Glutamatergic neuron (in vitro differentiated cells): ENCODE data around the gene RNASEL. TPM values are rescaled to one million over a fixed set of nuclear protein-coding genes. Genes with fewer than 3 reads are reported as not detected.
"Not testable (repeated sequence)": the region's sequence is repeated elsewhere in the genome, so short reads cannot be mapped to it uniquely, and the experiment has no call there.

Experiments
- DNase-seq: peaks from one replicate; pipeline ENCODE4 v3.0.0; 2022
- H3K27ac Mint-ChIP-seq: one replicate; pipeline ENCODE4 v1.8.0; 2020; ENCODE audit warnings: mild to moderate bottlenecking, mixed read lengths, inconsistent platforms; ENCODE audit not compliant: unreplicated experiment
- H3K27me3 Mint-ChIP-seq: one replicate; pipeline ENCODE4 v1.8.0; 2020; ENCODE audit warnings: mild to moderate bottlenecking, moderate library complexity, mixed read lengths, inconsistent platforms; ENCODE audit not compliant: unreplicated experiment
- H3K36me3 Mint-ChIP-seq: one replicate; pipeline ENCODE4 v1.8.0; 2020; ENCODE audit warnings: mild to moderate bottlenecking, mixed read lengths, inconsistent platforms; ENCODE audit not compliant: unreplicated experiment
- H3K4me1 Mint-ChIP-seq: one replicate; pipeline ENCODE4 v1.8.0; 2020; ENCODE audit warnings: mild to moderate bottlenecking, low read depth, mixed read lengths, inconsistent platforms; ENCODE audit not compliant: unreplicated experiment
- H3K4me3 Mint-ChIP-seq: one replicate; pipeline ENCODE4 v1.8.0; 2020; ENCODE audit warnings: mild to moderate bottlenecking, mixed read lengths, inconsistent platforms; ENCODE audit not compliant: unreplicated experiment
- H3K9me3 Mint-ChIP-seq: one replicate; pipeline ENCODE4 v1.8.0; 2020; ENCODE audit warnings: mild to moderate bottlenecking, moderate library complexity, mixed read lengths, inconsistent platforms; ENCODE audit not compliant: unreplicated experiment
- total RNA-seq: library from RNA; stranded (reverse); fragmentation: NEBNext Ultra II Directional; extraction: Animal tissue kit (Norgen Biotek cat#: 25700); gene quantifications from one replicate; pipeline ENCODE4 v1.2.1, GENCODE V29; 2021; ENCODE audit not compliant: unreplicated experiment
- TF ChIP-seq, protein P1 (sequence below): fragments of 200-600 bp; sonication (generic); IDR thresholded peaks from one replicate; pipeline ENCODE4 v1.5.0; 2021; ENCODE audit not compliant: partially characterized antibody, unreplicated experiment

The RNASEL gene
- total RNA-seq, 1 donor from 2014 or later, result 1.3 TPM

DNA sequence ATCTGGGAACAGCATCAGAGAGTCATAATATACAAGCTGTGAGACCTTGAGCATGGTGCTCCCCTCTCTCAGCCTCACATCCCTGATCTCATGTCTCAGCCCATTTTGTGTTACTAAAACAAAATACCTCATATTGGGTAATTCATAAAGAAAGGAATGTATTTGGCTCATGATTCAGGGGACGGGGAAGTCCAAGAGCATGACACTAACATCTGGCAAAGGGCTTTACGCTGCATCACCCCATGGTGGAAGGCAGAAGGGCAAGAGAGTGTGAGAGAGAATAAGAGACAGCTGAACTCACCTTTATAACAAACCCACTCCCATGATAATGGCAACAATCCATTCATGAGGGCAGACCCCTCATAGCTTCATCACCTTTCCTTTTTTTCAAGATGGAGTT lies 36.5 kb downstream of the RNASEL start:
- no peak overlapping the region for H3K4me3 Mint-ChIP-seq
- H3K36me3 Mint-ChIP-seq, result no peaks in the 10 kb centered on the region
- no peak for DNase-seq
- H3K27me3 Mint-ChIP-seq, result no peaks in the 10 kb centered on the region
- TF ChIP-seq, protein P1, sequence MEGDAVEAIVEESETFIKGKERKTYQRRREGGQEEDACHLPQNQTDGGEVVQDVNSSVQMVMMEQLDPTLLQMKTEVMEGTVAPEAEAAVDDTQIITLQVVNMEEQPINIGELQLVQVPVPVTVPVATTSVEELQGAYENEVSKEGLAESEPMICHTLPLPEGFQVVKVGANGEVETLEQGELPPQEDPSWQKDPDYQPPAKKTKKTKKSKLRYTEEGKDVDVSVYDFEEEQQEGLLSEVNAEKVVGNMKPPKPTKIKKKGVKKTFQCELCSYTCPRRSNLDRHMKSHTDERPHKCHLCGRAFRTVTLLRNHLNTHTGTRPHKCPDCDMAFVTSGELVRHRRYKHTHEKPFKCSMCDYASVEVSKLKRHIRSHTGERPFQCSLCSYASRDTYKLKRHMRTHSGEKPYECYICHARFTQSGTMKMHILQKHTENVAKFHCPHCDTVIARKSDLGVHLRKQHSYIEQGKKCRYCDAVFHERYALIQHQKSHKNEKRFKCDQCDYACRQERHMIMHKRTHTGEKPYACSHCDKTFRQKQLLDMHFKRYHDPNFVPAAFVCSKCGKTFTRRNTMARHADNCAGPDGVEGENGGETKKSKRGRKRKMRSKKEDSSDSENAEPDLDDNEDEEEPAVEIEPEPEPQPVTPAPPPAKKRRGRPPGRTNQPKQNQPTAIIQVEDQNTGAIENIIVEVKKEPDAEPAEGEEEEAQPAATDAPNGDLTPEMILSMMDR, result no peak
- H3K27ac Mint-ChIP-seq, result no peak overlapping the region
- H3K4me1 Mint-ChIP-seq, result no peaks in the 10 kb centered on the region
- H3K9me3 Mint-ChIP-seq, result peaks cover 1% of the 10 kb centered on the region

DNA sequence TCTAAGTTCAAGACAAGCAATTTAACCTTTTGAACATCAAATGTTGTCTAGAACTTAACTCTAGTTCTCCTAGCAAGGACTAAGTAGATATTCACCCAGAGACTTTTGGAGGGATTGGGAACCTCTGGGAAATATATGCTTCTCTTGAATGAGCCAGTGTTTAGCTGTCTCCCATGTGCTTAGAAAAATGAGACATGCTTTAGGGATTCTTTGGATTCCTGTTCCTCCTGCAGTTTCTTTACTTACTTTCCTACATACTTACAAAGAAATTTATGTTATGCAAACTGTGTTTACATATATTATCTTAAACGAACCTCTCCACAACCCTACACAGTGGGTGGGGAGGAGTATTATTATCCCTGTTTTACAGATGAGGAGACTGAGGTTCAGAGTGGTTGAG lies 39.2 kb downstream of the RNASEL start:
- H3K27me3 Mint-ChIP-seq, result no peaks in the 10 kb centered on the region
- peaks cover 1% of the 10 kb centered on the region for H3K9me3 Mint-ChIP-seq
- H3K36me3 Mint-ChIP-seq, result no peaks in the 10 kb centered on the region
- no peak overlapping the region for H3K4me3 Mint-ChIP-seq
- TF ChIP-seq, protein P1, result no peak
- H3K27ac Mint-ChIP-seq, result no peak overlapping the region
- no peaks in the 10 kb centered on the region for H3K4me1 Mint-ChIP-seq
- DNase-seq, result no peak

DNA sequence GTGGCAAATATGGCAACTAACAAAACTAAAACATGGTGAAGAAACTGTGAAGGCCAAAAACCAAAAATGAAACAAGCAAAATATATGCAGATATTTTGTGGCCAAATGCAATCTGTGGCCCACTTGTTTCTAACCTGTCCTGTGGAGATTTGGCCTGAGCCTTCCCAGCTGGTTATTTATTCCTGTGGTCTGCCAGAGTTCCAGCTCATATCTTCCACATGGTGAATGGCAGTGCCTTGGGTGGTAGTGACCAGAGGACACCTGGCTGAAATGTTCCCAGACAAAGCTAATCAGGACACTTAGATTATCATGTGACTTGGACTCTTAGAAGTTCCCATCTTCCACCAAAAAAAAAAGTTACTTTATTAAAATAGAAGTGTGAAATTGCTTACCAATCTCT lies 39.7 kb downstream of the RNASEL start:
- H3K36me3 Mint-ChIP-seq, result no peaks in the 10 kb centered on the region
- DNase-seq, result no peak
- H3K9me3 Mint-ChIP-seq, result peaks cover 1% of the 10 kb centered on the region
- H3K4me1 Mint-ChIP-seq, result no peaks in the 10 kb centered on the region
- TF ChIP-seq, protein P1, result no peak
- no peak overlapping the region for H3K4me3 Mint-ChIP-seq
- H3K27me3 Mint-ChIP-seq, result no peaks in the 10 kb centered on the region
- no peak overlapping the region for H3K27ac Mint-ChIP-seq

DNA sequence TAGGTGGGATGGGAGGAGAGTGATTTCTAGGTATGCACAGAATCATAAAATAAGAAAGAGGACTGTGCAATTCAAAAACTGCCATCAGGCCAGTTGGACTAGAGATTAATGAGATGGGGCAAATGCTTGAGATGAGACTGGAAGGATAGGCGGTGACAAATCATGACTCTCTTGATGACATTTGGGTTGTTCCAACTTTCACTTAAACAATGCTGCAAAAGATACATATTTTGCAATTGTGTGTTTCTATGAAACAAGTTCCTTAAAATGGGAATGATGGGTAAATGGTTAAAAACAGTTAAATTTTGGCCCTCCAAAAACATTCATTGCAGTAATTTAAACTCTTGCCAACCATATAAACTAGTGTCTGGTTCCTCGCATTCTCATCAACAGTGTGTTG lies 55.2 kb downstream of the RNASEL start:
- TF ChIP-seq, protein P1, result no peak
- no peak for DNase-seq
- Mint-ChIP-seq H3K27ac (no peak overlapping the region), H3K4me3 (no peak overlapping the region), H3K4me1 (no peaks in the 10 kb centered on the region), H3K27me3 (peaks cover 2% of the 10 kb centered on the region), H3K36me3 (peaks cover under 1% of the 10 kb centered on the region), H3K9me3 (no peaks in the 10 kb centered on the region)

DNA sequence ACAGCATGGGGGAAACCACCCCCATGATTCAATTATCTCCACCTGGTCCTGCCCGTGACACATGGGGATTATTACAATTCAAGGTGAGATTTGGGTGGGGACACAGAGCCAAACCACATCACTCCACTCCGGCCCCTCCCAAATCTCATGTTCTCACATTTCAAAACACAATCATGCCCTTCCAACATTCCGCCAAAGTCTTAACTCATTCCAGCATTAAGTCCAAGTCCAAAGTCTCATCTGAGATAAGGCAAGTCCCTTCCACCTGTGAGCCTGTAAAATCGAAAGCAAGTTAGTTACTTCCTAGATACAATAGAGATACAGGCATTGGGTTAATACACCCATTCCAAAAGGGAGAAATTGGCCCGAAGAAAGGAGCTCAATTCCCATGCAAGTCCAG lies 60.9 kb downstream of the RNASEL start:
- H3K27ac Mint-ChIP-seq, H3K27me3 Mint-ChIP-seq, DNase-seq, H3K4me1 Mint-ChIP-seq, H3K9me3 Mint-ChIP-seq, H3K4me3 Mint-ChIP-seq: not testable (repeated sequence)
- peaks cover 31% of the 10 kb centered on the region for H3K36me3 Mint-ChIP-seq

DNA sequence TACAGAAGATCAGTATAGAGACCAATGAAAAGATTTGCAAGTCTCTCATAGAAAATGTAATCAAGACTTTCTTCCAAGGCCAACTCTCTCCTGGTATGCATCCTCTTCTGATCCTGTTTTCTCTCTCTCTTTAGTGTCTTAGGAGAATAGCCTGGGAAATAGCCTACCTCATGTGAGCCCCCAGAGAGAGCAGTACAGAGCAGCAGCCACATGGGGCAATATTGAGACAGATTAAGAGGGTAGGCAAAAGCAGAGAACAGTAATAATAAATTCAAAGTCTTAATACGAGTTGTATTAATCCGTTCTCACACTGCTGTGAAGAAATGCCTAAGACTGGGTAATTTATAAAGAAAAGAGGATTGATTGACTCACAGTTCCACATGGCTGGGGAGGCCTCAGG lies 61.4 kb downstream of the RNASEL start:
- H3K36me3 Mint-ChIP-seq, result peaks cover 32% of the 10 kb centered on the region
- H3K4me3 Mint-ChIP-seq, result no peak overlapping the region
- TF ChIP-seq, protein P1, result no peak
- DNase-seq, result no peak
- no peaks in the 10 kb centered on the region for H3K4me1 Mint-ChIP-seq
- H3K27me3 Mint-ChIP-seq, result peaks cover 5% of the 10 kb centered on the region
- H3K9me3 Mint-ChIP-seq, result peaks cover 4% of the 10 kb centered on the region
- no peak overlapping the region for H3K27ac Mint-ChIP-seq
